ENCODE measurements around the gene TMEM150B.

GRCh38 chr19:55302318-55302703, 22.8 kb downstream of the TMEM150B start:
- TF ChIP-seq CTCF (conservative IDR thresholded peaks at IDR 0.05; ENCODE audit: low read depth in 2 of 2) (no peak), POLR2AphosphoS5 (IDR thresholded peaks at IDR 0.05; ENCODE audit: low read depth) (no peak), EZH2 (IDR thresholded peaks at IDR 0.05; ENCODE audit: low read depth, unreplicated experiment) (no peak), CREB1 (CRISPR knock-in tag; IDR thresholded peaks at IDR 0.05; ENCODE audit: low read depth) (no peak), EZH2phosphoT487 (IDR thresholded peaks at IDR 0.05; ENCODE audit: unreplicated experiment) (no peak), REST (IDR thresholded peaks at IDR 0.05; ENCODE audit: unreplicated experiment) (no peak), STAT1 (IDR thresholded peaks at IDR 0.05; ENCODE audit: unreplicated experiment) (no peak), ETS1 (IDR thresholded peaks at IDR 0.05) (no peak), JUNB (IDR thresholded peaks at IDR 0.05; ENCODE audit: unreplicated experiment) (no peak)

All from GM23338 (cell line).